Progenitor cell of endocrine pancreas (in vitro differentiated cells): ENCODE results near the gene AHCTF1. TPM values are rescaled to one million over a fixed set of nuclear protein-coding genes. Genes with fewer than 3 reads are reported as not detected.

ENCODE experiments used
- DNase-seq: peaks from one replicate; pipeline ENCODE4 v3.0.0; 2021; ENCODE audit warnings: low spot score; ENCODE audit not compliant: unreplicated experiment
- H3K27ac Mint-ChIP-seq: 2 replicates; pipeline ENCODE4 v1.8.0; 2021; ENCODE audit warnings: mild to moderate bottlenecking, moderate library complexity, mixed read lengths
- H3K27me3 Mint-ChIP-seq: 2 replicates; pipeline ENCODE4 v1.8.0; 2021; ENCODE audit warnings: mixed read lengths
- H3K36me3 Mint-ChIP-seq: 2 replicates; pipeline ENCODE4 v1.8.0; 2022; ENCODE audit warnings: mixed read lengths; ENCODE audit not compliant: insufficient read depth
- H3K4me1 Mint-ChIP-seq: 2 replicates; pipeline ENCODE4 v1.8.0; 2021; ENCODE audit warnings: low read depth, mixed read lengths
- H3K4me3 Mint-ChIP-seq: 2 replicates; pipeline ENCODE4 v1.8.0; 2021; ENCODE audit warnings: low read depth, mild to moderate bottlenecking, moderate library complexity, mixed read lengths
- H3K9me3 Mint-ChIP-seq: 2 replicates; pipeline ENCODE4 v1.8.0; 2021; ENCODE audit warnings: low read depth, mixed read lengths
- total RNA-seq: library from RNA; stranded (reverse); gene quantifications from 2 replicates; pipeline ENCODE4 v1.2.1, GENCODE V29; 2021
- TF ChIP-seq, protein P1 (sequence below): fragments of 200-600 bp; sonication (generic); IDR thresholded peaks from one replicate; pipeline ENCODE4 v1.5.0; 2021; ENCODE audit warnings: antibody characterized with exemption, mild to moderate bottlenecking; ENCODE audit not compliant: unreplicated experiment

Gene AHCTF1
- total RNA-seq, 1 donor from 2014 or later, result 42.8 TPM

DNA sequence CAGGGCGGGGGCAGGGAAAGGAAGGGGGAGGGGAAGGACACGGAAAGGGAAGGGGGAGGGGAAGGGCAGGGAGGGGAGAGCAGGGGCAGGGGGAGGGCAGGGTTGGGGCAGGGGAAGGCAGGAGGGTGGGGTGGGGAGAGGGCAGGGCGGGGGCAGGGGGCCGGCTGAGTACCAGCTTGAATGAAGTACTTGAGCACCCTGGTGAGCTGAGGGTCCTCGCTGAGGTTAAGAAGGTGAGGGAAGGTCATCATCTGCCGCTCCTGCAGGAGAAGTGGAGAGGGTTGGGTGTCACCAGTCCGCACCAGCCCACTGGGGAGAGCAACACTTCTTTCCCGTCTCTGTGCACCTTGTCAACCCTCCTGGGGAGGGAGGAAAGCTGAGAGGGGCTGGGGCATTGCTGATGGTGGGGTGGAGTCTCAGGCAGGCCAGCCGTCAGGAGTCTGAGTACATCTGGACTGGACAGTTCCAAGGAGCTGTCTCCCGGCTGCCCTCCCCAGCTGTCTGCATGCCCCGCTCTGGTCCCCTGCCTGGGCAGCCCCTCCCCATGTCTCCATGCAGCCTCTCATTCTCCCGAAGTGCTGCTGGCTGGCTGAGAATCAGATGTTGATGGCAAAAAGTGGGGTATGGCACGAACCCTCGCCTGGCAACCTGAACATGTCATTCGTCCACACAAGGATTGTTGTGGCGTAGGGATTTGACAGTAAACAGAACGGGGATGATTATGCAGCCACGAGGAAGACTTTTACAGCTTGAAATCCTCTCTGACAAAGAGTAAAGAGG, 137.5 kb downstream of the AHCTF1 start:
- Mint-ChIP-seq H3K27ac (no peak overlapping the region), H3K9me3 (peaks cover 3% of the 10 kb centered on the region), H3K27me3 (peaks cover 7% of the 10 kb centered on the region), H3K4me3 (no peak overlapping the region), H3K4me1 (peaks cover 10% of the 10 kb centered on the region), H3K36me3 (peaks cover 3% of the 10 kb centered on the region)
- DNase-seq, result no peak
- TF ChIP-seq, protein P1, sequence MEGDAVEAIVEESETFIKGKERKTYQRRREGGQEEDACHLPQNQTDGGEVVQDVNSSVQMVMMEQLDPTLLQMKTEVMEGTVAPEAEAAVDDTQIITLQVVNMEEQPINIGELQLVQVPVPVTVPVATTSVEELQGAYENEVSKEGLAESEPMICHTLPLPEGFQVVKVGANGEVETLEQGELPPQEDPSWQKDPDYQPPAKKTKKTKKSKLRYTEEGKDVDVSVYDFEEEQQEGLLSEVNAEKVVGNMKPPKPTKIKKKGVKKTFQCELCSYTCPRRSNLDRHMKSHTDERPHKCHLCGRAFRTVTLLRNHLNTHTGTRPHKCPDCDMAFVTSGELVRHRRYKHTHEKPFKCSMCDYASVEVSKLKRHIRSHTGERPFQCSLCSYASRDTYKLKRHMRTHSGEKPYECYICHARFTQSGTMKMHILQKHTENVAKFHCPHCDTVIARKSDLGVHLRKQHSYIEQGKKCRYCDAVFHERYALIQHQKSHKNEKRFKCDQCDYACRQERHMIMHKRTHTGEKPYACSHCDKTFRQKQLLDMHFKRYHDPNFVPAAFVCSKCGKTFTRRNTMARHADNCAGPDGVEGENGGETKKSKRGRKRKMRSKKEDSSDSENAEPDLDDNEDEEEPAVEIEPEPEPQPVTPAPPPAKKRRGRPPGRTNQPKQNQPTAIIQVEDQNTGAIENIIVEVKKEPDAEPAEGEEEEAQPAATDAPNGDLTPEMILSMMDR, result no peak

DNA sequence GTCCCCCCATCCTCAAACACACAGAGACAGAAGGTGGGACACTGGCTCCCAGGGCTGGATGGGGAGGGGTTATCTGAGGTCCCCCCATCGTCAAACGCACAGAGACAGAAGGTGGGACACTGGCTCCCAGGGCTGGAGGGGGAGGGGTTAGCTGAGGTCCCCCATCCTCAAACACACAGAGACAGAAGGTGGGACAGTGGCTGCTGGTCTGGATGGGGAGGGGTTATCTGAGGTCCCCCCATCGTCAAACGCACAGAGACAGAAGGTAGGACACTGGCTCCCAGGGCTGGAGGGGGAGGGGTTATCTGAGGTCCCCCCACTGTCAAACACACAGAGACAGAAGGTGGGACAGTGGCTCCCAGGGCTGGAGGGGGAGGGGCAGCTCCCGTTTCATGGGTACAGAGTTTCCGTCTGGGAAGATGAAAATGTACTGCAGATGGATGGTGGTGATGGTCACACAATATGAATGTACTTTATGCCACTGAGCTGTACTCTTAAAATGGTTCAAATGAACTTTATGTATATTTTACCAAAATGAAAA, 138.3 kb downstream of the AHCTF1 start:
- peaks cover 3% of the 10 kb centered on the region for H3K36me3 Mint-ChIP-seq
- H3K4me1 Mint-ChIP-seq, result peaks cover 11% of the 10 kb centered on the region
- no peak overlapping the region for H3K27ac Mint-ChIP-seq
- TF ChIP-seq, protein P1, result no peak
- H3K27me3 Mint-ChIP-seq, result peaks cover 8% of the 10 kb centered on the region
- DNase-seq, result no peak
- H3K4me3 Mint-ChIP-seq, result no peak overlapping the region
- H3K9me3 Mint-ChIP-seq, result peaks cover 3% of the 10 kb centered on the region

DNA sequence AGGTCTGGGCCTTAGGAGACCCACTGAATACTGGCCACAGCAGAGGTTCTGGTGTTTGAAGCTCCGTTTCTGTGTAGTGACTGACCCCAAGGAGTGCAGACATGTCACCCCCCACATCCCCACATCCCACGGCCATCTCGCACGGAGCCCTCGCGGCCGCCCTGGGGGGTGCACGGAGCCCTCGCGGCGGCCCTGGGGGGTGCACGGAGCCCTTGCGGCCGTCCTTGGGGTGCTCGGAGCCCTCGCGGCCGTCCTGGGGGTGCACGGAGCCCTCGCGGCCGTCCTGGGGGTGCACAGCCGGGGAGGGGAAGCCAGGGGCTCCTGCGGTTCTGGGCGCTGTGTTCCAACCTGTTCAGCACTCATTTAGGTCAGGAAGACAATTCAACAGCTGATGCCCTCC, 139.1 kb downstream of the AHCTF1 start:
- Mint-ChIP-seq H3K27me3 (peaks cover 8% of the 10 kb centered on the region), H3K9me3 (peaks cover 3% of the 10 kb centered on the region), H3K4me1 (peaks cover 10% of the 10 kb centered on the region), H3K4me3 (no peak overlapping the region), H3K27ac (no peak overlapping the region), H3K36me3 (peaks cover 3% of the 10 kb centered on the region)
- TF ChIP-seq, protein P1, result no peak
- DNase-seq, result no peak

DNA sequence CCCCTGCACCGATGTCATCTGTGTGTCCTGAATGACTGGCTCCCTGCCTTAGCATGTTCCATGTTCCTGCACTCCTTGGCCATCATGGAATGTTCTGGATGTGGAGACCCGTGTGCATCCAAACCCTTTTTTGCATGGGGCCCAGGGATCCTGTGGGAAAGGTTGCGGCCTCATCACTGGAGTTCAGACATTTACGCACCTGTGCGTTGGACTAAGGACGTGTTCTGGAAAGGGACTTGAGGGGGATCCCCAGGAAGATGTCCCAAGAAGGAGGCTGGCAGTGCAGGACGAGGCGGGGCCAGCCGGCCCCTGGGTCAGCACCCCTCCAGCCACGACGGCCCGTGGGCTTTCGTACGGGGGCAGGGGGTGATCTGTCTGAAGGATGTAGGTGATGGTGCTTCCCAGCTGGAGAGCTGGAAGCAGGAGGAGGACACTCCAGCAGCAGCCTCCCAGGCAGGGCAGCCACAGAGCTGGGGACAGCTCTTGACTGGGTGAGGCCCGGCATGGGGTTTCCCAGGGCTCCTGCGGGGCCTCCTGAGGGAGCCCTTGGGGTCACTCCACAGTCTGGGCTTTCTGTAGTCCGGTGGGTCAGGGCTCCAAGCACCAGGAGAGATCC, 140.3 kb downstream of the AHCTF1 start:
- Mint-ChIP-seq H3K36me3 (peaks cover 3% of the 10 kb centered on the region), H3K9me3 (peaks cover 3% of the 10 kb centered on the region), H3K27me3 (peaks cover 8% of the 10 kb centered on the region), H3K4me1 (peaks cover 10% of the 10 kb centered on the region), H3K4me3 (no peak overlapping the region), H3K27ac (no peak overlapping the region)
- TF ChIP-seq, protein P1, result no peak
- DNase-seq, result no peak

DNA sequence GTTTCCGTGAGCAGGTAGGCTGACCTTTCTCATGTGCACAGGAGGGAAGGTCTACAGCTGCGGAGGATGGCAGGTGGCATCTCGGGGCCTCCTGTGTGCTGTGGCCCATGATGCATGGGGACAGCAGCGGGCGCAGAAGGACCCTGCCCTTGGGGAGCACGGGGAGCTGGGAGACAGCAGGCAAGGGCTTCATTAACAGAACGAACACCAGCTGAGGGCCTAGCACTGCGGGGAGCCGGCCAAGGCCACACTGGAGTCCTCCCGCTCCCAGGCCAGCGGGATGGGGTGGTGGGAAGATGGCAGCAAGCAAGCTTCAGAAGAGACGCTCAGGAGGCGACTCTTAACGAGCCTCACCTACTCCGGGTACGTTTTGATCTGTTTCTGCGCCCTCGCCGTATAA, 140.9 kb downstream of the AHCTF1 start:
- Mint-ChIP-seq H3K4me1 (peaks cover 10% of the 10 kb centered on the region), H3K9me3 (peaks cover 3% of the 10 kb centered on the region), H3K36me3 (peaks cover 5% of the 10 kb centered on the region), H3K27ac (no peak overlapping the region), H3K4me3 (no peak overlapping the region), H3K27me3 (peaks cover 8% of the 10 kb centered on the region)
- DNase-seq, result no peak
- TF ChIP-seq, protein P1, result no peak
